ENCODE results near the gene PRDM15.

- TF ChIP-seq CTCF (conservative IDR thresholded peaks at IDR 0.05 in 1 of 2, IDR thresholded peaks at IDR 0.05 in 1 of 2; ENCODE audit: low read depth in 1 of 2, low read length in 2 of 2), result no peak
- no peak for TF ChIP-seq EZH2 (IDR thresholded peaks at IDR 0.05; ENCODE audit: low read length, missing control alignments)
These were observed 22.6 kb upstream of the PRDM15 start for GRCh38 chr21:41901782-41902181.

Measured in fibroblast of lung (primary cell).